ENCODE measurements around the gene HS3ST5.
"Not testable (repeated sequence)": the region's sequence is repeated elsewhere in the genome, so short reads cannot be mapped to it uniquely, and the experiment has no call there.

Gene HS3ST5

GRCh38 chr6:114030767-114031166 is 312.1 kb downstream of the HS3ST5 start:
- DNase-seq (ENCODE audit: extremely low spot score): no peak
- ChIA-PET CTCF (interaction anchor here (0.6 kb wide), 1 partner anchor 690 kb away, joined by 4 read pairs; no protein-coding TSS in a partner anchor), POLR2A (no interaction called here)
- TF ChIP-seq PKNOX1 (IDR thresholded peaks at IDR 0.05): no peak
- no peak for TF ChIP-seq FOXM1 (IDR thresholded peaks at IDR 0.05; ENCODE audit: borderline replicate concordance)
- no peak for TF ChIP-seq BHLHE40 (IDR thresholded peaks at IDR 0.05; ENCODE audit: borderline replicate concordance)
- no peak for TF ChIP-seq FOXK2 (IDR thresholded peaks at IDR 0.05)
- no peak for TF ChIP-seq ZNF384 (IDR thresholded peaks at IDR 0.05)
- TF ChIP-seq TARDBP (IDR thresholded peaks at IDR 0.05): no peak
- no peak for TF ChIP-seq L3MBTL2 (conservative IDR thresholded peaks at IDR 0.05)
- TF ChIP-seq CTBP1 (IDR thresholded peaks at IDR 0.05; ENCODE audit: borderline replicate concordance): no peak
- no peak for TF ChIP-seq SUZ12 (IDR thresholded peaks at IDR 0.05)
- TF ChIP-seq ARNT (IDR thresholded peaks at IDR 0.05): no peak
- no peak for TF ChIP-seq HDGF (IDR thresholded peaks at IDR 0.05; ENCODE audit: borderline replicate concordance)
- TF ChIP-seq FOXA1 (IDR thresholded peaks at IDR 0.05): no peak
- TF ChIP-seq NFRKB (IDR thresholded peaks at IDR 0.05): no peak
- no peak for TF ChIP-seq LEF1 (IDR thresholded peaks at IDR 0.05; ENCODE audit: borderline replicate concordance)
- TF ChIP-seq ELF4 (IDR thresholded peaks at IDR 0.05): no peak

GRCh38 chr6:114024746-114025145 is 318.1 kb downstream of the HS3ST5 start:
- ChIA-PET CTCF (no interaction called here), POLR2A (no interaction called here)
- TF ChIP-seq FOXK2 (IDR thresholded peaks at IDR 0.05): no peak
- TF ChIP-seq SP1 (IDR thresholded peaks at IDR 0.05): no peak
- no peak for TF ChIP-seq NFRKB (IDR thresholded peaks at IDR 0.05)
- TF ChIP-seq HDGF (IDR thresholded peaks at IDR 0.05; ENCODE audit: borderline replicate concordance): no peak
- no peak for TF ChIP-seq SUZ12 (IDR thresholded peaks at IDR 0.05)
- TF ChIP-seq ARNT (IDR thresholded peaks at IDR 0.05): no peak
- TF ChIP-seq ELF4 (IDR thresholded peaks at IDR 0.05): no peak
- no peak for TF ChIP-seq L3MBTL2 (conservative IDR thresholded peaks at IDR 0.05)
- TF ChIP-seq TARDBP (IDR thresholded peaks at IDR 0.05): no peak
- no peak for TF ChIP-seq FOXM1 (IDR thresholded peaks at IDR 0.05; ENCODE audit: borderline replicate concordance)
- TF ChIP-seq LEF1 (IDR thresholded peaks at IDR 0.05; ENCODE audit: borderline replicate concordance): no peak
- TF ChIP-seq ZNF384 (IDR thresholded peaks at IDR 0.05): no peak
- no peak for TF ChIP-seq CTBP1 (IDR thresholded peaks at IDR 0.05; ENCODE audit: borderline replicate concordance)
- TF ChIP-seq FOXA1 (IDR thresholded peaks at IDR 0.05): no peak
- TF ChIP-seq BHLHE40 (IDR thresholded peaks at IDR 0.05; ENCODE audit: borderline replicate concordance): no peak
- TF ChIP-seq PKNOX1 (IDR thresholded peaks at IDR 0.05): no peak
- no peak for DNase-seq (ENCODE audit: extremely low spot score)

- no peak for DNase-seq (ENCODE audit: extremely low spot score)
- TF ChIP-seq NFRKB (IDR thresholded peaks at IDR 0.05): no peak
- TF ChIP-seq FOXA1 (IDR thresholded peaks at IDR 0.05): no peak
- TF ChIP-seq HDGF (IDR thresholded peaks at IDR 0.05; ENCODE audit: borderline replicate concordance): no peak
- no peak for TF ChIP-seq CTBP1 (IDR thresholded peaks at IDR 0.05; ENCODE audit: borderline replicate concordance)
- no peak for TF ChIP-seq TARDBP (IDR thresholded peaks at IDR 0.05)
- no peak for TF ChIP-seq ARNT (IDR thresholded peaks at IDR 0.05)
- TF ChIP-seq LEF1 (IDR thresholded peaks at IDR 0.05; ENCODE audit: borderline replicate concordance): no peak
- TF ChIP-seq ZNF384 (IDR thresholded peaks at IDR 0.05): no peak
- no peak for TF ChIP-seq BHLHE40 (IDR thresholded peaks at IDR 0.05; ENCODE audit: borderline replicate concordance)
- no peak for TF ChIP-seq L3MBTL2 (conservative IDR thresholded peaks at IDR 0.05)
- TF ChIP-seq SUZ12 (IDR thresholded peaks at IDR 0.05): no peak
- no peak for TF ChIP-seq SP1 (IDR thresholded peaks at IDR 0.05)
- TF ChIP-seq FOXK2 (IDR thresholded peaks at IDR 0.05): no peak
- TF ChIP-seq ELF4 (IDR thresholded peaks at IDR 0.05): no peak
- TF ChIP-seq PKNOX1 (IDR thresholded peaks at IDR 0.05): no peak
- TF ChIP-seq FOXM1 (IDR thresholded peaks at IDR 0.05; ENCODE audit: borderline replicate concordance): no peak
- CTCF ChIA-PET: no interaction called here
- POLR2A ChIA-PET: no interaction called here
Observed at GRCh38 chr6:114020196-114020595, 322.6 kb downstream of the HS3ST5 start.

- CTCF ChIA-PET; POLR2A ChIA-PET; DNase-seq (ENCODE audit: extremely low spot score): not testable (repeated sequence)
Observed at GRCh38 chr6:114017146-114017545, 325.7 kb downstream of the HS3ST5 start.

- POLR2A ChIA-PET; CTCF ChIA-PET; DNase-seq (ENCODE audit: extremely low spot score): not testable (repeated sequence)
Observed at GRCh38 chr6:114014106-114014505, 328.7 kb downstream of the HS3ST5 start.

- CTCF ChIA-PET; POLR2A ChIA-PET; DNase-seq (ENCODE audit: extremely low spot score): not testable (repeated sequence)
Observed at GRCh38 chr6:114011486-114011885, 331.3 kb downstream of the HS3ST5 start.

- TF ChIP-seq L3MBTL2 (conservative IDR thresholded peaks at IDR 0.05): no peak
- no peak for TF ChIP-seq LEF1 (IDR thresholded peaks at IDR 0.05; ENCODE audit: borderline replicate concordance)
- TF ChIP-seq CTBP1 (IDR thresholded peaks at IDR 0.05; ENCODE audit: borderline replicate concordance): no peak
- TF ChIP-seq TARDBP (IDR thresholded peaks at IDR 0.05): no peak
- no peak for TF ChIP-seq FOXA1 (IDR thresholded peaks at IDR 0.05)
- no peak for TF ChIP-seq ZNF384 (IDR thresholded peaks at IDR 0.05)
- TF ChIP-seq BHLHE40 (IDR thresholded peaks at IDR 0.05; ENCODE audit: borderline replicate concordance): no peak
- no peak for TF ChIP-seq NFRKB (IDR thresholded peaks at IDR 0.05)
- TF ChIP-seq SUZ12 (IDR thresholded peaks at IDR 0.05): no peak
- TF ChIP-seq FOXM1 (IDR thresholded peaks at IDR 0.05; ENCODE audit: borderline replicate concordance): no peak
- TF ChIP-seq FOXK2 (IDR thresholded peaks at IDR 0.05): no peak
- TF ChIP-seq HDGF (IDR thresholded peaks at IDR 0.05; ENCODE audit: borderline replicate concordance): no peak
- no peak for TF ChIP-seq ELF4 (IDR thresholded peaks at IDR 0.05)
- no peak for TF ChIP-seq PKNOX1 (IDR thresholded peaks at IDR 0.05)
- CTCF ChIA-PET: interaction anchor here (0.6 kb wide), 1 partner anchor 10 kb away, joined by 3 read pairs; no protein-coding TSS in a partner anchor
- no peak for DNase-seq (ENCODE audit: extremely low spot score)
- POLR2A ChIA-PET: no interaction called here
Observed at GRCh38 chr6:114010540-114010939, 332.3 kb downstream of the HS3ST5 start.
